Duodenal mucosa (tissue), 2 donors: ENCODE data around the gene VAV1.
"Not testable (repeated sequence)": the region's sequence is repeated elsewhere in the genome, so short reads cannot be mapped to it uniquely, and the experiment has no call there.

Experiments used
- H3K27ac ChIP-seq: one replicate; pipeline ENCODE4 v1.7.0; 2013; ENCODE audit warnings: low read depth, low read length
- H3K27me3 ChIP-seq, 2 donors: one replicate each; pipeline ENCODE4 v1.7.0; 2013; ENCODE audit warnings: low read length in 2 of 2, control low read depth in 1 of 2; ENCODE audit not compliant: insufficient read depth in 2 of 2, control insufficient read depth in 1 of 2
- H3K36me3 ChIP-seq, 2 donors: one replicate each; pipeline ENCODE4 v1.7.0; 2013; ENCODE audit warnings: low read length in 2 of 2, control low read depth in 1 of 2; ENCODE audit not compliant: insufficient read depth in 2 of 2, control insufficient read depth in 1 of 2
- H3K4me1 ChIP-seq, 2 donors: one replicate each; pipeline ENCODE4 v1.7.0; 2013; ENCODE audit warnings: low read length in 2 of 2, control low read depth in 1 of 2; ENCODE audit not compliant: insufficient read depth in 2 of 2, control insufficient read depth in 1 of 2
- H3K4me3 ChIP-seq, 2 donors: one replicate each; pipeline ENCODE4 v1.7.0; 2013; ENCODE audit warnings: low read length in 2 of 2, low read depth in 1 of 2
- H3K9ac ChIP-seq, 2 donors: one replicate each; pipeline ENCODE4 v1.7.0; 2013; ENCODE audit warnings: low read length in 2 of 2, low read depth in 1 of 2
- H3K9me3 ChIP-seq, 2 donors: one replicate each; pipeline ENCODE4 v1.7.0; 2013; ENCODE audit warnings: low read length in 2 of 2, control low read depth in 1 of 2; ENCODE audit not compliant: control insufficient read depth in 1 of 2

VAV1 gene

GRCh38 chr19:6745965-6746364 is 26.5 kb upstream of the VAV1 start:
- Histone ChIP-seq H3K4me1 (peaks cover 23 to 27% of the 10 kb centered on the region in 2 donors), H3K4me3 (no peak overlapping the region), H3K9me3 (no peaks in the 10 kb centered on the region), H3K36me3 (peaks cover 7 to 57% of the 10 kb centered on the region in 2 donors), H3K9ac (no peak overlapping the region), H3K27me3 (no peaks in the 10 kb centered on the region), H3K27ac (no peak overlapping the region)

GRCh38 chr19:6748543-6748942 is 24.0 kb upstream of the VAV1 start:
- Histone ChIP-seq H3K36me3 (peaks cover 6 to 59% of the 10 kb centered on the region in 2 donors), H3K4me1 (peaks cover 19 to 27% of the 10 kb centered on the region in 2 donors)

GRCh38 chr19:6750062-6750461 is 22.4 kb upstream of the VAV1 start:
- Histone ChIP-seq H3K9me3 (no peaks in the 10 kb centered on the region), H3K27me3 (no peaks in the 10 kb centered on the region), H3K4me1 (peaks cover 8 to 13% of the 10 kb centered on the region in 2 donors), H3K27ac (no peak overlapping the region), H3K9ac (no peak overlapping the region), H3K4me3 (no peak overlapping the region), H3K36me3 (peaks cover 3 to 57% of the 10 kb centered on the region in 2 donors)

More at GRCh38 chr19:6748543-6748942, 24.0 kb upstream of the VAV1 start:
- not testable (repeated sequence) for H3K27ac ChIP-seq, H3K4me3 ChIP-seq, H3K9me3 ChIP-seq, H3K27me3 ChIP-seq, H3K9ac ChIP-seq

- Histone ChIP-seq H3K4me1 (peaks cover 6 to 7% of the 10 kb centered on the region in 2 donors), H3K9ac (no peak overlapping the region), H3K9me3 (no peaks in the 10 kb centered on the region), H3K27ac (no peak overlapping the region), H3K27me3 (no peaks in the 10 kb centered on the region), H3K4me3 (no peak overlapping the region), H3K36me3 (peaks cover 2 to 53% of the 10 kb centered on the region in 2 donors)
Observed at GRCh38 chr19:6751189-6751588, 21.3 kb upstream of the VAV1 start.

- peaks cover 0 to 41% of the 10 kb centered on the region in 2 donors for H3K36me3 ChIP-seq
- no peaks in the 10 kb centered on the region for H3K9me3 ChIP-seq
- H3K27ac ChIP-seq: peak overlapping the region; percentile 94
- H3K9ac ChIP-seq: peak overlapping the region; percentile 73 to 74
- H3K4me1 ChIP-seq: peaks cover 6 to 7% of the 10 kb centered on the region in 2 donors
- no peaks in the 10 kb centered on the region for H3K27me3 ChIP-seq
- H3K4me3 ChIP-seq: peak overlapping the region; percentile 58 to 68
Observed at GRCh38 chr19:6752256-6753177, 20.0 kb upstream of the VAV1 start.

GRCh38 chr19:6753178-6754031 is 19.1 kb upstream of the VAV1 start:
- Histone ChIP-seq H3K9ac (peak overlapping the region; percentile 73 to 74), H3K4me1 (peaks cover 6 to 7% of the 10 kb centered on the region in 2 donors), H3K4me3 (peak overlapping the region; percentile 58 to 68), H3K27me3 (no peaks in the 10 kb centered on the region), H3K9me3 (no peaks in the 10 kb centered on the region), H3K36me3 (peaks cover 0 to 35% of the 10 kb centered on the region in 2 donors), H3K27ac (peak overlapping the region; percentile 94)

- peaks cover 6 to 7% of the 10 kb centered on the region in 2 donors for H3K4me1 ChIP-seq
- H3K27me3 ChIP-seq: no peaks in the 10 kb centered on the region
- no peak overlapping the region for H3K4me3 ChIP-seq
- H3K36me3 ChIP-seq: peaks cover 0 to 38% of the 10 kb centered on the region in 2 donors
- H3K9ac ChIP-seq: no peak overlapping the region
- H3K27ac ChIP-seq: no peak overlapping the region
- H3K9me3 ChIP-seq: no peaks in the 10 kb centered on the region
Observed at GRCh38 chr19:6754136-6754535, 18.4 kb upstream of the VAV1 start.

GRCh38 chr19:6754653-6755463 is 17.6 kb upstream of the VAV1 start:
- peaks cover 0 to 38% of the 10 kb centered on the region in 2 donors for H3K36me3 ChIP-seq
- H3K9ac ChIP-seq: no peak overlapping the region
- H3K4me3 ChIP-seq: no peak overlapping the region
- H3K4me1 ChIP-seq: peaks cover 6 to 7% of the 10 kb centered on the region in 2 donors
- H3K27ac ChIP-seq: no peak overlapping the region
- no peaks in the 10 kb centered on the region for H3K27me3 ChIP-seq
- H3K9me3 ChIP-seq: no peaks in the 10 kb centered on the region

GRCh38 chr19:6760606-6761005 is 11.9 kb upstream of the VAV1 start:
- no peaks in the 10 kb centered on the region for H3K27me3 ChIP-seq
- peaks cover under 1 to 6% of the 10 kb centered on the region in 2 donors for H3K4me1 ChIP-seq
- no peak overlapping the region for H3K4me3 ChIP-seq
- H3K36me3 ChIP-seq: peaks cover 0 to 23% of the 10 kb centered on the region in 2 donors
- H3K27ac ChIP-seq: no peak overlapping the region
- H3K9ac ChIP-seq: no peak overlapping the region
- H3K9me3 ChIP-seq: no peaks in the 10 kb centered on the region
